CD14-positive monocyte (primary cell): ENCODE measurements around the gene RFX1. TPM values are rescaled to one million over a fixed set of nuclear protein-coding genes. Genes with fewer than 3 reads are reported as not detected.

Experiments used
- DNase-seq, 3 donors: peaks; one replicate each; pipeline ENCODE4 v3.0.0-alpha.2; 2011 to 2022
- H2AFZ ChIP-seq: 2 replicates; pipeline ENCODE4 v1.6.0; 2012; ENCODE audit warnings: mild to moderate bottlenecking, low read depth, low read length, inconsistent platforms; ENCODE audit not compliant: insufficient read depth, poor library complexity, severe bottlenecking
- H3K27ac ChIP-seq, 2 donors: 1 replicate in 1 of 2; 2 replicates in 1 of 2; pipeline ENCODE4 v1.5.1; 2012 to 2013; ENCODE audit warnings: low read length in 2 of 2, control low read depth in 1 of 2, inconsistent platforms in 1 of 2, low read depth in 1 of 2, mild to moderate bottlenecking in 1 of 2
- H3K27me3 ChIP-seq, 2 donors: one replicate each; pipeline versions ENCODE4 v1.6.0 to v1.6.1; 2011 to 2013; ENCODE audit warnings: low read length in 2 of 2; ENCODE audit not compliant: control insufficient read depth in 2 of 2, insufficient read depth in 2 of 2
- H3K36me3 ChIP-seq, 2 donors: replicated peaks in 1 of 2; 1 replicate in 1 of 2; 2 replicates in 1 of 2; pipeline versions ENCODE4 v1.5.1 to v1.6.1; 2012 to 2013; ENCODE audit warnings: low read length in 2 of 2, control low read depth in 1 of 2, inconsistent platforms in 1 of 2, mild to moderate bottlenecking in 1 of 2; ENCODE audit not compliant: insufficient read depth in 2 of 2, control insufficient read depth in 1 of 2
- H3K4me1 ChIP-seq, 2 donors: 1 replicate in 1 of 2; 2 replicates in 1 of 2; pipeline versions ENCODE4 v1.5.1 to v1.6.1; 2012 to 2013; ENCODE audit warnings: low read length in 2 of 2, control low read depth in 1 of 2, inconsistent platforms in 1 of 2, mild to moderate bottlenecking in 1 of 2, moderate library complexity in 1 of 2; ENCODE audit not compliant: insufficient read depth in 2 of 2, control insufficient read depth in 1 of 2
- H3K4me2 ChIP-seq: replicated peaks from 2 replicates; pipeline ENCODE3; 2012; ENCODE audit warnings: low read length, moderate library complexity, mild to moderate bottlenecking; ENCODE audit not compliant: poor library complexity, severe bottlenecking; ENCODE audit errors: extremely low read depth
- H3K4me3 ChIP-seq, 3 experiments: fragments of 200-600 bp in 1 of 3; sonication (generic) in 1 of 3; replicated peaks in 1 of 3; 1 replicate in 2 of 3; 2 replicates in 1 of 3; pipeline ENCODE4 v1.5.1; 2011 to 2013; ENCODE audit warnings: low read length in 3 of 3, mild to moderate bottlenecking in 3 of 3, control low read depth in 2 of 3, low read depth in 2 of 3, inconsistent platforms in 1 of 3, moderate library complexity in 1 of 3
- H3K79me2 ChIP-seq: 2 replicates; pipeline ENCODE4 v1.6.0; 2012; ENCODE audit warnings: mild to moderate bottlenecking, control low read depth, inconsistent platforms, low read length, moderate library complexity; ENCODE audit not compliant: insufficient read depth
- H3K9ac ChIP-seq: 2 replicates; pipeline ENCODE4 v1.6.0; 2017; ENCODE audit warnings: low read length, mild to moderate bottlenecking; ENCODE audit not compliant: insufficient read depth, poor library complexity, severe bottlenecking
- H3K9me3 ChIP-seq, 2 donors: replicated peaks in 1 of 2; 1 replicate in 1 of 2; 2 replicates in 1 of 2; pipeline versions ENCODE4 v1.5.1 to v1.6.1; 2012 to 2013; ENCODE audit warnings: low read length in 2 of 2, control low read depth in 1 of 2; ENCODE audit not compliant: control insufficient read depth in 1 of 2, insufficient read depth in 1 of 2
- H4K20me1 ChIP-seq: 2 replicates; pipeline ENCODE4 v1.6.0; 2012; ENCODE audit warnings: mild to moderate bottlenecking, low read length, control low read depth, moderate library complexity; ENCODE audit not compliant: insufficient read depth
- H3K27ac Mint-ChIP-seq, 7 donors: one replicate each; pipeline ENCODE4 v1.8.0; 2020; ENCODE audit warnings: mild to moderate bottlenecking in 7 of 7, mixed read lengths in 7 of 7, moderate library complexity in 6 of 7, inconsistent platforms in 2 of 7
- H3K27me3 Mint-ChIP-seq, 3 donors: one replicate each; pipeline ENCODE4 v1.8.0; 2021 to 2022; ENCODE audit warnings: low read depth in 3 of 3, mild to moderate bottlenecking in 3 of 3, mixed read lengths in 3 of 3, moderate library complexity in 3 of 3, inconsistent platforms in 1 of 3
- H3K36me3 Mint-ChIP-seq, 2 donors: one replicate each; pipeline ENCODE4 v1.8.0; 2020; ENCODE audit warnings: mixed read lengths in 2 of 2, inconsistent platforms in 1 of 2, mild to moderate bottlenecking in 1 of 2
- H3K4me1 Mint-ChIP-seq: one replicate; pipeline ENCODE4 v1.8.0; 2020; ENCODE audit warnings: mild to moderate bottlenecking, mixed read lengths
- H3K4me3 Mint-ChIP-seq, 2 donors: one replicate each; pipeline ENCODE4 v1.8.0; 2020; ENCODE audit warnings: mild to moderate bottlenecking in 2 of 2, mixed read lengths in 2 of 2, moderate library complexity in 1 of 2
- H3K9me3 Mint-ChIP-seq, 7 donors: one replicate each; pipeline ENCODE4 v1.8.0; 2020 to 2022; ENCODE audit warnings: mixed read lengths in 7 of 7, mild to moderate bottlenecking in 6 of 7, moderate library complexity in 6 of 7, inconsistent platforms in 2 of 7
- WGBS: methylation state at CpG from one replicate; pipeline ENCODE4 v1.1.5; 2013; ENCODE audit warnings: missing lambda C conversion rate; ENCODE audit not compliant: insufficient coverage; 5-methylcytosine and 5-hydroxymethylcytosine counted together
- intact Hi-C, 2 donors: fragments of 100-400 bp; cut with micrococcal nuclease; formaldehyde crosslinking; loops; one replicate each; pipeline versions ENCODE4 v1.15.0 to v1.15.1; 2023
- polyA plus RNA-seq, 3 donors: library from polyadenylated mRNA; depleted of rRNA in 1 of 3; unstranded in 2 of 3; stranded (reverse) in 1 of 3; fragments of 300-500 nt in 2 of 3; fragments of >200 nt in 1 of 3; fragmentation: Illumina TruSeq in 2 of 3; gene quantifications; 1 replicate in 2 of 3; 2 replicates in 1 of 3; pipeline ENCODE4 v1.2.3, GENCODE V29; 2012 to 2021
- TF ChIP-seq, protein P1 (sequence below): fragments of 200-600 bp; IDR thresholded peaks from one replicate; pipeline ENCODE4 v1.8.0; 2022; ENCODE audit warnings: antibody characterized with exemption, mild to moderate bottlenecking

Gene RFX1
- polyA plus RNA-seq, 3 donors, result 0.89 to 12.8 (median 0.95) TPM

DNA sequence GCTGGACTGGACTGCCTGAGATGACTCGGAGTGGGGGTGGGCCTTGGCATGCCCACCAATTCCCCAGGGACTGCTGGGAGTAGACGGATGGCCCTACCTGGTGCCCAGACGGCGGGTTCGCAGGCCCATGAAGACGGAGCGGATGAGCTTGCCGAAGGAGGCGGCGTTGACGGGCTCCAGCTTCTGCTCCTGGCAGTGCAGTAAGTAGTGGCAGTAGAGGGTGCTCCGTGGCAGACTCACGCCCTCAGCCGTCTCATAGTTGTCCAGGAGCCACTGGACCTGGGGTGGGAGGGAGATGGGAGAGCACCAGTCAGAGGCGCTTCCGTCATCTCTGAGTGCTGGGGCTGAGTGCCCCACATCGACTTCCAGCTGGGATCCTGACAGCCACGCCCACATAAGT, 36.2 kb downstream of the RFX1 start:
- TF ChIP-seq, protein P1, sequence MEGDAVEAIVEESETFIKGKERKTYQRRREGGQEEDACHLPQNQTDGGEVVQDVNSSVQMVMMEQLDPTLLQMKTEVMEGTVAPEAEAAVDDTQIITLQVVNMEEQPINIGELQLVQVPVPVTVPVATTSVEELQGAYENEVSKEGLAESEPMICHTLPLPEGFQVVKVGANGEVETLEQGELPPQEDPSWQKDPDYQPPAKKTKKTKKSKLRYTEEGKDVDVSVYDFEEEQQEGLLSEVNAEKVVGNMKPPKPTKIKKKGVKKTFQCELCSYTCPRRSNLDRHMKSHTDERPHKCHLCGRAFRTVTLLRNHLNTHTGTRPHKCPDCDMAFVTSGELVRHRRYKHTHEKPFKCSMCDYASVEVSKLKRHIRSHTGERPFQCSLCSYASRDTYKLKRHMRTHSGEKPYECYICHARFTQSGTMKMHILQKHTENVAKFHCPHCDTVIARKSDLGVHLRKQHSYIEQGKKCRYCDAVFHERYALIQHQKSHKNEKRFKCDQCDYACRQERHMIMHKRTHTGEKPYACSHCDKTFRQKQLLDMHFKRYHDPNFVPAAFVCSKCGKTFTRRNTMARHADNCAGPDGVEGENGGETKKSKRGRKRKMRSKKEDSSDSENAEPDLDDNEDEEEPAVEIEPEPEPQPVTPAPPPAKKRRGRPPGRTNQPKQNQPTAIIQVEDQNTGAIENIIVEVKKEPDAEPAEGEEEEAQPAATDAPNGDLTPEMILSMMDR, result no peak
- Histone ChIP-seq H3K9me3 (no peaks in the 10 kb centered on the region), H3K4me2 (no peak overlapping the region), H4K20me1 (no peaks in the 10 kb centered on the region), H3K4me3 (no peak overlapping the region), H3K4me1 (no peaks in the 10 kb centered on the region), H3K27ac (no peak overlapping the region), H3K79me2 (no peaks in the 10 kb centered on the region), H3K27me3 (no peaks in the 10 kb centered on the region), H2AFZ (no peak overlapping the region), H3K9ac (no peak overlapping the region), H3K36me3 (peaks cover 72 to 90% of the 10 kb centered on the region in 2 donors)
- DNase-seq, result no peak
- WGBS, result 98% methylated on average over 12 of the region's 18 CpGs
- Mint-ChIP-seq H3K36me3 (peaks cover 56 to 95% of the 10 kb centered on the region in 2 donors), H3K27me3 (no peaks in the 10 kb centered on the region), H3K4me3 (no peak overlapping the region), H3K9me3 (no peaks in the 10 kb centered on the region), H3K4me1 (peaks cover 3% of the 10 kb centered on the region), H3K27ac (peak overlapping the region in 1 of 7 donors; percentile 70)
- intact Hi-C loops, result loop anchor here in 1 of 2 donors (5.0 kb wide), 1 partner anchor 32 kb away; no protein-coding TSS in a partner anchor

DNA sequence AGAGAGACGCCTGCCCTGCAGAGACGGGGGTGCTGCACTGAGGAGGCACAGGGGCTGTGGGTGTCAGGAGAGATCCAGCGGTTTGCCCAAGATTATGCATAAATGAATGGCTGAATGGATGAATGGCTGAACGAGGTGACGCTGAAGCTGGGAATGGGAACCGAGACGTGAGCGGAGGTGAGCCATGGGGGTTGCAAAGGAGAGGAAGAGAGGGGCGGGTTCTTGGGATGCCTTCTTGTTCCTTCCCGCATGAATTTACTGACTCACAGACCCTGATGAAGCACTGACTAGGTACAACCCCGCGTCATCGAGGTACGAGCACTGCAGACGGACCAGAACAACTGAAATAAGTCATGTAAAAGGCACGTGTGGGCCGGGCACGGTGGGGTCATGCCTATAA, 37.1 kb downstream of the RFX1 start:
- Mint-ChIP-seq H3K4me1 (peaks cover 1% of the 10 kb centered on the region), H3K4me3 (no peak overlapping the region), H3K36me3 (peaks cover 56 to 94% of the 10 kb centered on the region in 2 donors), H3K9me3 (no peaks in the 10 kb centered on the region), H3K27ac (no peak overlapping the region), H3K27me3 (no peaks in the 10 kb centered on the region)
- Histone ChIP-seq H2AFZ (no peak overlapping the region), H3K4me3 (no peak overlapping the region), H3K9ac (no peak overlapping the region), H3K27me3 (no peaks in the 10 kb centered on the region), H3K27ac (no peak overlapping the region), H3K36me3 (peaks cover 74 to 90% of the 10 kb centered on the region in 2 donors), H4K20me1 (no peaks in the 10 kb centered on the region), H3K4me1 (no peaks in the 10 kb centered on the region), H3K9me3 (no peaks in the 10 kb centered on the region), H3K4me2 (no peak overlapping the region), H3K79me2 (no peaks in the 10 kb centered on the region)
- DNase-seq, result no peak
- intact Hi-C loops, result loop anchor here in 1 of 2 donors (5.0 kb wide), 1 partner anchor 33 kb away; no protein-coding TSS in a partner anchor
- TF ChIP-seq, protein P1, result no peak
- 98% methylated on average over 18 of the region's 18 CpGs for WGBS
